Rectal smooth muscle tissue (tissue), 1 donor: ENCODE data around the gene ARL15.

Experiments
- H3K27ac ChIP-seq: one replicate; pipeline ENCODE4 v1.7.0; 2013; ENCODE audit warnings: low read depth, low read length, inconsistent platforms
- H3K27me3 ChIP-seq: one replicate; pipeline ENCODE4 v1.7.0; 2013; ENCODE audit warnings: low read length; ENCODE audit not compliant: control insufficient read depth, insufficient read depth
- H3K36me3 ChIP-seq: one replicate; pipeline ENCODE4 v1.7.0; 2013; ENCODE audit warnings: low read length; ENCODE audit not compliant: control insufficient read depth, insufficient read depth
- H3K4me1 ChIP-seq: one replicate; pipeline ENCODE4 v1.7.0; 2013; ENCODE audit warnings: low read length; ENCODE audit not compliant: control insufficient read depth, insufficient read depth
- H3K4me3 ChIP-seq: one replicate; pipeline ENCODE4 v1.7.0; 2013; ENCODE audit warnings: low read length
- H3K9ac ChIP-seq: one replicate; pipeline ENCODE4 v1.7.0; 2013; ENCODE audit warnings: low read length

ARL15 gene

GRCh38 chr5:53929152-53929551, 381.2 kb downstream of the ARL15 start:
- Histone ChIP-seq H3K27me3 (no peaks in the 10 kb centered on the region), H3K36me3 (no peaks in the 10 kb centered on the region), H3K27ac (no peak overlapping the region), H3K4me1 (peaks cover 4% of the 10 kb centered on the region), H3K9ac (no peak overlapping the region), H3K4me3 (no peak overlapping the region)

- H3K4me1 ChIP-seq, result peaks cover 7% of the 10 kb centered on the region
- H3K27ac ChIP-seq, result no peak overlapping the region
- H3K27me3 ChIP-seq, result no peaks in the 10 kb centered on the region
- H3K9ac ChIP-seq, result no peak overlapping the region
- H3K36me3 ChIP-seq, result no peaks in the 10 kb centered on the region
- H3K4me3 ChIP-seq, result no peak overlapping the region
Observed at GRCh38 chr5:53928641-53929040, 381.7 kb downstream of the ARL15 start.

- no peaks in the 10 kb centered on the region for H3K27me3 ChIP-seq
- H3K4me3 ChIP-seq, result no peak overlapping the region
- H3K4me1 ChIP-seq, result peaks cover 7% of the 10 kb centered on the region
- H3K36me3 ChIP-seq, result no peaks in the 10 kb centered on the region
- H3K27ac ChIP-seq, result no peak overlapping the region
- no peak overlapping the region for H3K9ac ChIP-seq
Observed at GRCh38 chr5:53927668-53928247, 382.6 kb downstream of the ARL15 start.

- H3K4me3 ChIP-seq, result no peak overlapping the region
- peaks cover 7% of the 10 kb centered on the region for H3K4me1 ChIP-seq
- H3K36me3 ChIP-seq, result no peaks in the 10 kb centered on the region
- H3K27ac ChIP-seq, result no peak overlapping the region
- no peaks in the 10 kb centered on the region for H3K27me3 ChIP-seq
- H3K9ac ChIP-seq, result no peak overlapping the region
Observed at GRCh38 chr5:53926026-53926425, 384.3 kb downstream of the ARL15 start.

GRCh38 chr5:53924392-53924791, 386.0 kb downstream of the ARL15 start:
- Histone ChIP-seq H3K27me3 (no peaks in the 10 kb centered on the region), H3K4me3 (no peak overlapping the region), H3K36me3 (no peaks in the 10 kb centered on the region), H3K9ac (no peak overlapping the region), H3K4me1 (peaks cover 7% of the 10 kb centered on the region), H3K27ac (no peak overlapping the region)

- no peaks in the 10 kb centered on the region for H3K36me3 ChIP-seq
- H3K4me1 ChIP-seq, result peaks cover 7% of the 10 kb centered on the region
- no peak overlapping the region for H3K27ac ChIP-seq
- H3K27me3 ChIP-seq, result no peaks in the 10 kb centered on the region
- no peak overlapping the region for H3K4me3 ChIP-seq
- H3K9ac ChIP-seq, result no peak overlapping the region
Observed at GRCh38 chr5:53923961-53924360, 386.4 kb downstream of the ARL15 start.

GRCh38 chr5:53922508-53923498, 387.6 kb downstream of the ARL15 start:
- no peak overlapping the region for H3K4me3 ChIP-seq
- no peaks in the 10 kb centered on the region for H3K27me3 ChIP-seq
- H3K36me3 ChIP-seq, result no peaks in the 10 kb centered on the region
- H3K4me1 ChIP-seq, result peaks cover 7% of the 10 kb centered on the region
- H3K27ac ChIP-seq, result no peak overlapping the region
- H3K9ac ChIP-seq, result no peak overlapping the region

- Histone ChIP-seq H3K27ac (no peak overlapping the region), H3K9ac (no peak overlapping the region)
Observed at GRCh38 chr5:53917826-53918225, 392.5 kb downstream of the ARL15 start.

GRCh38 chr5:53917095-53917494, 393.3 kb downstream of the ARL15 start:
- Histone ChIP-seq H3K27ac (no peak overlapping the region), H3K4me1 (no peaks in the 10 kb centered on the region), H3K4me3 (no peak overlapping the region), H3K9ac (no peak overlapping the region), H3K27me3 (no peaks in the 10 kb centered on the region), H3K36me3 (no peaks in the 10 kb centered on the region)

More at GRCh38 chr5:53917826-53918225, 392.5 kb downstream of the ARL15 start:
- Histone ChIP-seq H3K4me1 (no peaks in the 10 kb centered on the region), H3K36me3 (no peaks in the 10 kb centered on the region), H3K4me3 (no peak overlapping the region), H3K27me3 (no peaks in the 10 kb centered on the region)

- H3K27me3 ChIP-seq, result no peaks in the 10 kb centered on the region
- H3K27ac ChIP-seq, result no peak overlapping the region
- no peak overlapping the region for H3K4me3 ChIP-seq
- H3K36me3 ChIP-seq, result no peaks in the 10 kb centered on the region
- no peak overlapping the region for H3K9ac ChIP-seq
- H3K4me1 ChIP-seq, result no peaks in the 10 kb centered on the region
Observed at GRCh38 chr5:53915120-53915519, 395.3 kb downstream of the ARL15 start.

GRCh38 chr5:53913941-53914340, 396.4 kb downstream of the ARL15 start:
- H3K27ac ChIP-seq, result no peak overlapping the region
- no peaks in the 10 kb centered on the region for H3K4me1 ChIP-seq
- H3K4me3 ChIP-seq, result no peak overlapping the region
- H3K27me3 ChIP-seq, result no peaks in the 10 kb centered on the region
- H3K9ac ChIP-seq, result no peak overlapping the region
- H3K36me3 ChIP-seq, result no peaks in the 10 kb centered on the region

GRCh38 chr5:53908757-53909156, 401.6 kb downstream of the ARL15 start:
- Histone ChIP-seq H3K27ac (no peak overlapping the region), H3K27me3 (no peaks in the 10 kb centered on the region), H3K9ac (no peak overlapping the region), H3K36me3 (no peaks in the 10 kb centered on the region), H3K4me1 (no peaks in the 10 kb centered on the region), H3K4me3 (no peak overlapping the region)
